Kidney (tissue), 14 donors: ENCODE results near the gene OLA1. TPM values are rescaled to one million over a fixed set of nuclear protein-coding genes. Genes with fewer than 3 reads are reported as not detected.

Experiments
- DNase-seq, 5 donors: peaks; one replicate each; pipeline ENCODE4 v3.0.0-alpha.2; 2013 to 2020
- FAIRE-seq: peaks from 2 replicates; lab custom pipeline; 2012; peaks lifted over from hg19 to GRCh38; lab: Jason Lieb, UNC
- H3K27ac ChIP-seq, 2 donors: one replicate each; pipeline ENCODE4 v1.7.0; 2013; ENCODE audit warnings: low read depth in 2 of 2, low read length in 2 of 2, inconsistent platforms in 1 of 2
- H3K27me3 ChIP-seq: one replicate; pipeline ENCODE4 v1.7.1; 2013; ENCODE audit warnings: low read length, inconsistent platforms; ENCODE audit not compliant: control insufficient read depth, insufficient read depth
- H3K36me3 ChIP-seq, 3 donors: one replicate each; pipeline versions ENCODE4 v1.7.0 to v1.7.1; 2013; ENCODE audit warnings: low read length in 3 of 3, control low read depth in 1 of 3, inconsistent platforms in 1 of 3; ENCODE audit not compliant: insufficient read depth in 3 of 3, control insufficient read depth in 2 of 3
- H3K4me1 ChIP-seq, 3 donors: one replicate each; pipeline versions ENCODE4 v1.7.0 to v1.7.1; 2013; ENCODE audit warnings: low read length in 3 of 3, inconsistent platforms in 1 of 3, low read depth in 1 of 3; ENCODE audit not compliant: control insufficient read depth in 2 of 3, insufficient read depth in 2 of 3
- H3K4me3 ChIP-seq, 3 donors: one replicate each; pipeline versions ENCODE4 v1.7.0 to v1.8.1; 2013; ENCODE audit warnings: low read length in 3 of 3, control low read depth in 1 of 3, inconsistent platforms in 1 of 3
- H3K9ac ChIP-seq, 3 donors: one replicate each; pipeline versions ENCODE4 v1.7.0 to v1.7.1; 2013; ENCODE audit warnings: low read length in 3 of 3, control low read depth in 1 of 3, inconsistent platforms in 1 of 3
- H3K9me3 ChIP-seq, 3 donors: one replicate each; pipeline versions ENCODE4 v1.7.0 to v1.7.1; 2013; ENCODE audit warnings: low read length in 3 of 3, control low read depth in 1 of 3, inconsistent platforms in 1 of 3; ENCODE audit not compliant: control insufficient read depth in 2 of 3, insufficient read depth in 1 of 3
- CTCF ChIP-seq: IDR thresholded peaks from 3 replicates; pipeline ENCODE4 v1.5.1; 2012; ENCODE audit warnings: mild to moderate bottlenecking, moderate library complexity, borderline replicate concordance; ENCODE audit not compliant: insufficient read depth; ENCODE audit errors: extremely low read depth
- intact Hi-C: fragments of 100-400 bp; cut with DNase I; formaldehyde crosslinking; loops from one replicate; pipeline ENCODE4 v1.11.1; 2022
- polyA plus RNA-seq: library from polyadenylated mRNA; stranded (reverse); fragments of 350-450 nt; fragmentation: Illumina TruSeq; extraction: RNeasy Lipid Tissue Mini Kit (QIAGEN cat#74804); gene quantifications from one replicate; pipeline ENCODE4 v1.2.3, GENCODE V29; 2014; ENCODE audit warnings: low read depth, low replicate concordance; ENCODE audit not compliant: insufficient read depth
- total RNA-seq: library from RNA; stranded (reverse); fragmentation: NEBNext Ultra II Directional; extraction: Animal tissue kit (Norgen Biotek cat#: 25700); gene quantifications from one replicate; pipeline ENCODE4 v1.2.1, GENCODE V29; 2021
- donor health status: control.
- donor health status: control.
- donor health status: control.
- donor health status: control.
- donor health status: control.
- donor health status: DM: yes; HTN: yes; CAD: no.
- donor health status: Normal renal cell carcinoma (clear cell type).

Gene OLA1
- total and polyA plus RNA-seq, 2 donors from 2014 or later, result 64.2 to 90.0 TPM

DNA sequence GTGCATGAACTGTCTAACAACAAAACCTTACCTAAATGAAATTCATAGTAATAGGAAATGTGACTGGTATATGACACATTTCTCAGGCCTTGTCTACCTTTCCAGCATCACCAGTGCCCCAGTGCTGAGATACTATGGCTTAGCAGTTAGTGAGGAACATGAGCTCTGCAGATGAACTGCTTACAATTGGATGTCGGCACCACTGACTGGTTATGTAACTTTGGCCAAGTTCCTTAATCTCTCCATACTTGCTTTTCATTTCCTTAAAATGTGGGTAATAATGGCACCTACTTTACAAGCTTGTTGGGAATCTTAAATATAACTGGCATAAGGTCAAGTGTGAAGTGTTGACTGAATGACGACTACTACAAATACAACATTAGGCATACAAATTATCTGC lies 136.3 kb downstream of the OLA1 start:
- no peak overlapping the region for H3K4me3 ChIP-seq
- TF ChIP-seq CTCF, result no peak
- DNase-seq (no peak), FAIRE-seq (no peak)
- no peak overlapping the region for H3K9ac ChIP-seq
- H3K27ac ChIP-seq, result no peak overlapping the region
- no peaks in the 10 kb centered on the region for H3K9me3 ChIP-seq
- no peaks in the 10 kb centered on the region for H3K27me3 ChIP-seq
- H3K4me1 ChIP-seq, result no peaks in the 10 kb centered on the region
- no peaks in the 10 kb centered on the region for H3K36me3 ChIP-seq
- intact Hi-C loops, result no loop called here

DNA sequence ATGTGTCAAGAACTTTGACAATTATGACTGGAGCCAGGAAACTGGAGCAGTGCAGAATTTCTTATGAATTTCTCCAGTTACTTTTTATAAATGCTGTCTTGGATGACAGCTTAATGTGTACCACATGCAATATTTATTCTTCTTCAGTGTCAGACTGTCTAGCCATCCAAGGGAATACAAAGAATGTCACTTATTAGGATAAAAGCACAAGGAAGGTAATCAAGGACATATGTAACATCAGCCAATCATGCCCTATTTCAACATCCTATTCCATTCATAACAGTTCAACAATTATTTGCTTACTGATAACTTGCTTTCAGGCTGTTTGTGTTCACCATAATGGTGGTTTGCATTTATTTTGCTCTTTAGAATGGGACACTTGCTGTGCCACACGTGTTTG lies 139.8 kb downstream of the OLA1 start:
- Histone ChIP-seq H3K9me3 (no peaks in the 10 kb centered on the region), H3K36me3 (no peaks in the 10 kb centered on the region), H3K27ac (no peak overlapping the region), H3K4me3 (no peak overlapping the region), H3K9ac (no peak overlapping the region), H3K4me1 (no peaks in the 10 kb centered on the region), H3K27me3 (no peaks in the 10 kb centered on the region)
- DNase-seq, result no peak
- intact Hi-C loops, result no loop called here
- no peak for TF ChIP-seq CTCF
- FAIRE-seq, result no peak

DNA sequence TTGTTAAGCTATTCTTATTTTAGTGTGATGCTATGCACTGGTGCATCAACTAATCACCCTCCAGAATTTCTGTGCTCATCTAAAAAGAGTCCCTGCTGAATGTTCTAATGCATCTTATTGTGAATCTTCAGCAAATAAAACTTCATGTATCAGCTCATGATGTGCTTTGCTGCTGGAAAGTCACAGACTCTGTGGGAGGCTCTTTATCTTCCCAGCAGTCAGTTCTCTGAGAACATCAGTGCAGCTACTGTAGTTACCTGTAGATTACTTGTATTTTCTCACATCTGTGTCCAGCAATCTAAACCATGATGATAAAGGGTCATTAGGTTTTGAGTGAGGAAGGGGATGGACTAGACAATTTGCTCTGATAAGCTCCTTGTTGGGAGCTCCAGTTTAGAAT lies 141.6 kb downstream of the OLA1 start:
- DNase-seq, result peak in 1 of 5 donors; percentile 9
- intact Hi-C loops, result no loop called here
- no peaks in the 10 kb centered on the region for H3K36me3 ChIP-seq
- no peak overlapping the region for H3K9ac ChIP-seq
- no peak for TF ChIP-seq CTCF
- no peaks in the 10 kb centered on the region for H3K9me3 ChIP-seq
- no peaks in the 10 kb centered on the region for H3K4me1 ChIP-seq
- no peak overlapping the region for H3K27ac ChIP-seq
- FAIRE-seq, result no peak
- no peaks in the 10 kb centered on the region for H3K27me3 ChIP-seq
- no peak overlapping the region for H3K4me3 ChIP-seq

DNA sequence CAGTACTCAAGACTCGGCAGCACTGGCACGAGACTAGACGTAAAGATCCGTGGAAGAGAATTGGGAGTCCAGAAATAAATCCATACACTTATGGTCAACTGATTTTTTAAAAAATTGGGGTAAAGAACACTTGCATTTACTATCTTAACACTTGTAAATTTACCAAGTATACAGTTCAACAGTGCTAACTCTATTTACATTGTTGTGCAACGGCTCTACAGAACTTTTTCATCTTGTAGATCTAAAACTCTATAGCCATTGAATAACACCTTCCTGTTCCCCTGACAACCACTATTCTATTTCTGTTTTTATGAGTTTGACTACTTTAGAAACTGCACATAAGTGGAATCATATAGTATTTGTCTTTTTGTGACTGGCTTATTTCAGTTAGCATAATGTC lies 153.8 kb downstream of the OLA1 start:
- Histone ChIP-seq H3K9me3 (no peaks in the 10 kb centered on the region), H3K4me1 (no peaks in the 10 kb centered on the region), H3K4me3 (no peak overlapping the region), H3K27me3 (no peaks in the 10 kb centered on the region), H3K27ac (no peak overlapping the region), H3K9ac (no peak overlapping the region), H3K36me3 (no peaks in the 10 kb centered on the region)
- TF ChIP-seq CTCF, result no peak
- DNase-seq (no peak), FAIRE-seq (peak; percentile 57)
- intact Hi-C loops, result no loop called here
